GM18517 (cell line): ENCODE results near the gene PWWP2B.

Source experiments
- ATAC-seq: cut with Tn5 transposase; IDR thresholded peaks from one replicate; pipeline ENCODE4 v1.9.1; 2021; ENCODE audit warnings: mild to moderate bottlenecking, moderate library complexity; ENCODE audit not compliant: unreplicated experiment

The PWWP2B gene

GRCh38 chr10:132406181-132406580, 9.2 kb downstream of the PWWP2B start:
- ATAC-seq, result no peak

- ATAC-seq, result no peak
Measured at GRCh38 chr10:132406750-132407149, 9.8 kb downstream of the PWWP2B start.

GRCh38 chr10:132407243-132407746, 10.3 kb downstream of the PWWP2B start:
- ATAC-seq, result no peak

GRCh38 chr10:132407846-132408278, 10.9 kb downstream of the PWWP2B start:
- ATAC-seq, result no peak

- no peak for ATAC-seq
Measured at GRCh38 chr10:132408367-132408781, 11.4 kb downstream of the PWWP2B start.

- ATAC-seq, result no peak
Measured at GRCh38 chr10:132408823-132409666, 12.0 kb downstream of the PWWP2B start.

GRCh38 chr10:132409667-132410028, 12.6 kb downstream of the PWWP2B start:
- no peak for ATAC-seq

- ATAC-seq, result no peak
Measured at GRCh38 chr10:132410056-132410778, 13.2 kb downstream of the PWWP2B start.

- ATAC-seq, result no peak
Measured at GRCh38 chr10:132410779-132411532, 14.0 kb downstream of the PWWP2B start.

GRCh38 chr10:132411561-132412253, 14.7 kb downstream of the PWWP2B start:
- no peak for ATAC-seq

- ATAC-seq, result no peak
Measured at GRCh38 chr10:132412316-132413192, 15.6 kb downstream of the PWWP2B start.

- ATAC-seq, result no peak
Measured at GRCh38 chr10:132413226-132414205, 16.5 kb downstream of the PWWP2B start.

GRCh38 chr10:132414402-132415016, 17.5 kb downstream of the PWWP2B start:
- no peak for ATAC-seq

- no peak for ATAC-seq
Measured at GRCh38 chr10:132415255-132415654, 18.3 kb downstream of the PWWP2B start.

GRCh38 chr10:132415956-132416355, 19.0 kb downstream of the PWWP2B start:
- no peak for ATAC-seq

GRCh38 chr10:132416566-132417256, 19.7 kb downstream of the PWWP2B start:
- ATAC-seq, result no peak

GRCh38 chr10:132417257-132417910, 20.4 kb downstream of the PWWP2B start:
- no peak for ATAC-seq
